KMS-11 (cell line): ENCODE results near the gene PTPRT.

Experiments
- H2AFZ ChIP-seq: fragments of 200-600 bp; sonication (generic); 2 replicates; pipeline ENCODE4 v1.6.1; 2016; ENCODE audit warnings: antibody characterized with exemption, mixed run types, low read depth
- H3K27ac ChIP-seq: fragments of 200-600 bp; sonication (generic); 2 replicates; pipeline ENCODE4 v1.6.1; 2016; ENCODE audit warnings: mild to moderate bottlenecking, mixed run types
- H3K27me3 ChIP-seq: fragments of 200-600 bp; sonication (generic); 2 replicates; pipeline ENCODE4 v1.6.1; 2017; ENCODE audit warnings: mild to moderate bottlenecking, low read depth, mixed run types, moderate library complexity; ENCODE audit not compliant: insufficient read depth
- H3K36me3 ChIP-seq: fragments of 200-600 bp; sonication (generic); 2 replicates; pipeline ENCODE4 v1.6.1; 2017; ENCODE audit warnings: mild to moderate bottlenecking, mixed run types; ENCODE audit not compliant: insufficient read depth
- H3K4me1 ChIP-seq: fragments of 200-600 bp; sonication (generic); 2 replicates; pipeline ENCODE4 v1.6.1; 2016; ENCODE audit warnings: mild to moderate bottlenecking, low read depth, mixed run types; ENCODE audit not compliant: poor library complexity, severe bottlenecking
- H3K4me2 ChIP-seq: fragments of 200-600 bp; sonication (generic); 2 replicates; pipeline ENCODE4 v1.7.0; 2016; ENCODE audit warnings: mild to moderate bottlenecking, mixed run types
- H3K4me3 ChIP-seq: fragments of 200-600 bp; sonication (generic); IDR thresholded peaks from 2 replicates; pipeline ENCODE4 v1.6.1; 2017; ENCODE audit warnings: low read depth, low read length, mixed read lengths; ENCODE audit not compliant: insufficient read depth
- H3K79me2 ChIP-seq: fragments of 200-600 bp; sonication (generic); 2 replicates; pipeline ENCODE4 v1.6.1; 2016; ENCODE audit warnings: low read depth, mixed run types; ENCODE audit not compliant: insufficient read depth
- H3K9ac ChIP-seq: fragments of 200-600 bp; sonication (generic); 2 replicates; pipeline ENCODE4 v1.6.1; 2016; ENCODE audit warnings: mild to moderate bottlenecking, mixed run types
- H4K20me1 ChIP-seq: fragments of 200-600 bp; sonication (generic); 2 replicates; pipeline ENCODE4 v1.6.1; 2016; ENCODE audit warnings: mild to moderate bottlenecking, mixed run types; ENCODE audit not compliant: insufficient read depth
- CTCF ChIP-seq: fragments of 200-600 bp; sonication (generic); conservative IDR thresholded peaks from 2 replicates; pipeline ENCODE4 v1.6.1; 2017; ENCODE audit warnings: low read depth, mild to moderate bottlenecking, antibody characterized with exemption, low read length, moderate library complexity, mixed read lengths

PTPRT gene

GRCh38 chr20:43140726-43141125 lies 49.0 kb downstream of the PTPRT start:
- H3K79me2 ChIP-seq = no peaks in the 10 kb centered on the region
- no peak overlapping the region for H3K4me2 ChIP-seq
- no peaks in the 10 kb centered on the region for H3K27me3 ChIP-seq
- H3K4me1 ChIP-seq = no peaks in the 10 kb centered on the region
- H2AFZ ChIP-seq = no peak overlapping the region
- no peak overlapping the region for H3K27ac ChIP-seq
- no peaks in the 10 kb centered on the region for H3K36me3 ChIP-seq
- no peak for TF ChIP-seq CTCF
- no peak overlapping the region for H3K9ac ChIP-seq
- no peaks in the 10 kb centered on the region for H4K20me1 ChIP-seq
- H3K4me3 ChIP-seq = no peak overlapping the region

- H3K9ac ChIP-seq = no peak overlapping the region
- no peaks in the 10 kb centered on the region for H3K36me3 ChIP-seq
- H3K4me2 ChIP-seq = no peak overlapping the region
- no peak overlapping the region for H2AFZ ChIP-seq
- H3K27ac ChIP-seq = no peak overlapping the region
- no peaks in the 10 kb centered on the region for H3K4me1 ChIP-seq
- no peak for TF ChIP-seq CTCF
- no peaks in the 10 kb centered on the region for H4K20me1 ChIP-seq
- H3K27me3 ChIP-seq = no peaks in the 10 kb centered on the region
- H3K4me3 ChIP-seq = no peak overlapping the region
- H3K79me2 ChIP-seq = no peaks in the 10 kb centered on the region
Observed at GRCh38 chr20:43138061-43138770, 51.5 kb downstream of the PTPRT start.

- Histone ChIP-seq H3K27me3 (no peaks in the 10 kb centered on the region), H3K9ac (no peak overlapping the region), H3K4me1 (no peaks in the 10 kb centered on the region), H3K4me2 (no peak overlapping the region), H3K36me3 (no peaks in the 10 kb centered on the region), H3K27ac (no peak overlapping the region), H3K79me2 (no peaks in the 10 kb centered on the region), H2AFZ (no peak overlapping the region), H4K20me1 (no peaks in the 10 kb centered on the region), H3K4me3 (no peak overlapping the region)
- TF ChIP-seq CTCF = no peak
Observed at GRCh38 chr20:43137160-43137559, 52.5 kb downstream of the PTPRT start.

- H3K4me3 ChIP-seq = no peak overlapping the region
- H2AFZ ChIP-seq = no peak overlapping the region
- no peaks in the 10 kb centered on the region for H3K4me1 ChIP-seq
- H3K9ac ChIP-seq = no peak overlapping the region
- H3K27ac ChIP-seq = no peak overlapping the region
- H3K79me2 ChIP-seq = no peaks in the 10 kb centered on the region
- H3K4me2 ChIP-seq = no peak overlapping the region
- no peaks in the 10 kb centered on the region for H3K36me3 ChIP-seq
- no peaks in the 10 kb centered on the region for H3K27me3 ChIP-seq
- TF ChIP-seq CTCF = no peak
- H4K20me1 ChIP-seq = no peaks in the 10 kb centered on the region
Observed at GRCh38 chr20:43124241-43124640, 65.5 kb downstream of the PTPRT start.
